HEK293 (cell line): ENCODE data around the gene GTF2I.

Source experiments
- CTCF ChIA-PET: fragments of 350-600 bp; formaldehyde crosslinking; extraction: SDS; loops from one replicate; lab custom pipeline; 2021; ENCODE audit warnings: antibody characterized with exemption; lab: Yijun Ruan, JAX
- POLR2A ChIA-PET: fragments of 300-600 bp; formaldehyde crosslinking; extraction: SDS; loops from one replicate; lab custom pipeline; 2020; ENCODE audit warnings: antibody characterized with exemption, inconsistent platforms; lab: Yijun Ruan, JAX
- H3K27ac ChIP-seq: fragments of 200-500 bp; sonication (Bioruptor generic); 2 replicates; pipeline ENCODE4 v1.5.1; 2014; ENCODE audit warnings: low read depth, low read length, control low read depth, inconsistent platforms; ENCODE audit errors: extremely low read depth
- H3K36me3 ChIP-seq, 2 experiments: fragments of 200-500 bp in 1 of 2; sonication (Bioruptor generic) in 1 of 2; 1 replicate in 1 of 2; 2 replicates in 1 of 2; pipeline ENCODE4 v1.5.1; 2014 to 2017; ENCODE audit warnings: inconsistent platforms in 2 of 2, low read length in 2 of 2; ENCODE audit not compliant: control insufficient read depth in 2 of 2, insufficient read depth in 1 of 2
- H3K4me1 ChIP-seq: fragments of 200-500 bp; sonication (Bioruptor generic); 2 replicates; pipeline ENCODE4 v1.5.1; 2014; ENCODE audit warnings: mild to moderate bottlenecking, low read length, inconsistent platforms; ENCODE audit not compliant: control insufficient read depth, insufficient read depth
- H3K4me3 ChIP-seq: 2 replicates; pipeline ENCODE4 v1.5.1; 2011; ENCODE audit warnings: low read depth, mild to moderate bottlenecking, control low read depth, low read length, moderate library complexity
- H3K9me3 ChIP-seq: fragments of 200-500 bp; sonication (Bioruptor generic); 2 replicates; pipeline ENCODE4 v1.5.1; 2014; ENCODE audit warnings: low read depth, low read length, inconsistent platforms; ENCODE audit not compliant: control insufficient read depth, insufficient read depth
- EGR2 ChIP-seq: fragments of 450-650 bp; formaldehyde crosslinking; IDR thresholded peaks from 2 replicates; pipeline ENCODE4 v1.5.1; 2016; ENCODE audit warnings: low read depth, missing biosample characterization, missing genetic modification characterization
- GFI1B ChIP-seq: fragments of 450-650 bp; formaldehyde crosslinking; IDR thresholded peaks from 2 replicates; pipeline ENCODE4 v1.5.1; 2016; ENCODE audit warnings: missing biosample characterization, missing genetic modification characterization
- KLF10 ChIP-seq: fragments of 450-650 bp; IDR thresholded peaks from 2 replicates; pipeline ENCODE4 v1.5.1; 2018; ENCODE audit warnings: missing biosample characterization, mild to moderate bottlenecking, missing genetic modification characterization
- OVOL3 ChIP-seq: fragments of 450-650 bp; formaldehyde crosslinking; IDR thresholded peaks from 2 replicates; pipeline ENCODE4 v1.5.1; 2016; ENCODE audit warnings: missing biosample characterization, missing genetic modification characterization
- PATZ1 ChIP-seq: fragments of 450-650 bp; formaldehyde crosslinking; IDR thresholded peaks from 2 replicates; pipeline ENCODE4 v1.5.1; 2016; ENCODE audit warnings: missing biosample characterization, missing genetic modification characterization
- PRDM1 ChIP-seq: fragments of 450-650 bp; formaldehyde crosslinking; IDR thresholded peaks from 2 replicates; pipeline ENCODE4; 2016; ENCODE audit warnings: missing biosample characterization, missing genetic modification characterization
- PRDM2 ChIP-seq: fragments of 450-650 bp; formaldehyde crosslinking; IDR thresholded peaks from 2 replicates; pipeline ENCODE4 v1.5.1; 2016; ENCODE audit warnings: missing biosample characterization, missing genetic modification characterization, borderline replicate concordance
- ZBTB6 ChIP-seq: fragments of 450-650 bp; formaldehyde crosslinking; IDR thresholded peaks from 2 replicates; pipeline ENCODE4 v1.5.1; 2017; ENCODE audit warnings: missing biosample characterization, missing genetic modification characterization
- ZNF140 ChIP-seq: fragments of 450-650 bp; formaldehyde crosslinking; IDR thresholded peaks from 2 replicates; pipeline ENCODE4 v1.5.1; 2016; ENCODE audit warnings: missing biosample characterization, missing genetic modification characterization
- ZNF155 ChIP-seq: fragments of 450-650 bp; formaldehyde crosslinking; IDR thresholded peaks from 2 replicates; pipeline ENCODE4 v1.5.1; 2016; ENCODE audit warnings: missing biosample characterization, missing genetic modification characterization
- ZNF335 ChIP-seq: fragments of 450-650 bp; formaldehyde crosslinking; conservative IDR thresholded peaks from 2 replicates; pipeline ENCODE4 v1.5.1; 2016; ENCODE audit warnings: missing biosample characterization, missing genetic modification characterization
- ZNF341 ChIP-seq: fragments of 450-650 bp; formaldehyde crosslinking; IDR thresholded peaks from 2 replicates; pipeline ENCODE4; 2016; ENCODE audit warnings: low read depth, missing biosample characterization, missing genetic modification characterization
- ZNF366 ChIP-seq: fragments of 450-650 bp; formaldehyde crosslinking; conservative IDR thresholded peaks from 2 replicates; pipeline ENCODE4 v1.5.1; 2016; ENCODE audit warnings: missing biosample characterization, missing genetic modification characterization
- ZNF473 ChIP-seq: fragments of 450-650 bp; formaldehyde crosslinking; IDR thresholded peaks from 2 replicates; pipeline ENCODE4 v1.5.1; 2017; ENCODE audit warnings: missing biosample characterization, missing genetic modification characterization
- ZNF514 ChIP-seq: fragments of 450-650 bp; formaldehyde crosslinking; IDR thresholded peaks from 2 replicates; pipeline ENCODE4 v1.5.1; 2016; ENCODE audit warnings: missing biosample characterization, missing genetic modification characterization
- ZNF600 ChIP-seq: fragments of 450-650 bp; formaldehyde crosslinking; IDR thresholded peaks from 2 replicates; pipeline ENCODE4 v1.5.1; 2016; ENCODE audit warnings: missing biosample characterization, missing genetic modification characterization
- ZNF610 ChIP-seq: fragments of 450-650 bp; formaldehyde crosslinking; IDR thresholded peaks from 2 replicates; pipeline ENCODE4 v1.5.1; 2016; ENCODE audit warnings: missing biosample characterization, missing genetic modification characterization, borderline replicate concordance
- ZNF658 ChIP-seq: fragments of 450-650 bp; formaldehyde crosslinking; IDR thresholded peaks from 2 replicates; pipeline ENCODE4; 2016; ENCODE audit warnings: missing biosample characterization, missing genetic modification characterization
- ZNF660 ChIP-seq: fragments of 450-650 bp; IDR thresholded peaks from 2 replicates; pipeline ENCODE4 v1.5.1; 2018; ENCODE audit warnings: missing biosample characterization, mild to moderate bottlenecking, missing genetic modification characterization
- ZNF701 ChIP-seq: fragments of 450-650 bp; formaldehyde crosslinking; IDR thresholded peaks from 2 replicates; pipeline ENCODE4 v1.5.1; 2016; ENCODE audit warnings: missing biosample characterization, missing genetic modification characterization
- ZNF830 ChIP-seq: fragments of 450-650 bp; IDR thresholded peaks from 2 replicates; pipeline ENCODE4 v1.5.0; 2018; ENCODE audit warnings: missing biosample characterization, missing genetic modification characterization, low read depth, mild to moderate bottlenecking, moderate library complexity
- TF ChIP-seq, protein P1 (sequence below): fragments of 450-650 bp; formaldehyde crosslinking; IDR thresholded peaks from 2 replicates; pipeline ENCODE4; 2016; ENCODE audit warnings: missing biosample characterization, missing genetic modification characterization
- TF ChIP-seq, protein P2 (sequence below): fragments of 450-650 bp; formaldehyde crosslinking; IDR thresholded peaks from 2 replicates; pipeline ENCODE4 v1.5.1; 2016; ENCODE audit warnings: missing biosample characterization, missing genetic modification characterization

Gene GTF2I

DNA sequence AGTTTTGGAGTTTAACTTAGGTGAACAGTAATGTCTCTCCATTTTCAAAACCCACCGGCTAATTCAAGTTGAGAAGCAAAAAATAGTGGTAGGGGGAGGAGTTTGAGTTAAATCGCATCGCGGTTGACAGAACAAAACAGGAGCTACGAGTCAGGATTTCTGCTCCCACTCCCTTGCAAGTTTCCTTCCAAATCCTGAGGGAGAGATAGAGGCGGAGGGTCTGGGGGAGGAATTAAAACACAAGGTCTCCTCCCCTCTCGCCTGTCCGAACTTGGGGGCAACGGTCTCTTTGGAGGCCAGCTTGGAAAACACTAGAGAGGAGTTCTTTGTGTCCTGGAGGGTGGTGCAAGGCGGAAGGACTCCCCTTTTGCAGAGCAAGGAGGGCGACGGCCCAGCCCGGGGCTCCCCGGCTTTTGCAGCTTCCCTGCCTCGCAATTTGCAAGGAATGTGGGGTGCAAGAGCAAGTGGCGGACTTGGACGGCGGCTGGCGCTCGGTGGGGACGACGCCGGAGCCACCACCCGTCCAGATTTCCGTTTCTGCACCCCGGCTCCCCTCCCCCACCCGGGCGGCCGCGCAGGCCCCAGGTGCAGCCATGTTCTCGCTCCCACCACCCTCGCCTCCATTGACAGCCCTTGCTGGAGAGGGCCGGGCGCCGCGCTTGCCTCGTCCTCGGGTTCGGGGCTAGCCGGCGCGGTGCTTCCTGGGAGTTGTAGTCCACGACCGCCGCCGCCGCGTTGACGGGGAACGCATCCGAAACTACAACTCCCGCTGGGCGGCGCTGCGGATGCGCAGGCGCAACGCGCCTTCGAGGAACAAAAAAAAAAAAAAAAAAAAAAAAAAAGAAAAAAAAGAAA lies 454 bp upstream of the GTF2I start (continued):
- TF ChIP-seq, protein P1, sequence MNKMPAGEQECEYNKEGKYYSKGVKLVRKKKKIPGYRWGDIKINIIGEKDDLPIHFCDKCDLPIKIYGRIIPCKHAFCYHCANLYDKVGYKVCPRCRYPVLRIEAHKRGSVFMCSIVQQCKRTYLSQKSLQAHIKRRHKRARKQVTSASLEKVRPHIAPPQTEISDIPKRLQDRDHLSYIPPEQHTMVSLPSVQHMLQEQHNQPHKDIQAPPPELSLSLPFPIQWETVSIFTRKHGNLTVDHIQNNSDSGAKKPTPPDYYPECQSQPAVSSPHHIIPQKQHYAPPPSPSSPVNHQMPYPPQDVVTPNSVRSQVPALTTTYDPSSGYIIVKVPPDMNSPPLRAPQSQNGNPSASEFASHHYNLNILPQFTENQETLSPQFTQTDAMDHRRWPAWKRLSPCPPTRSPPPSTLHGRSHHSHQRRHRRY (tag by site-specific recombination) = no peak; the same call in 1 of the 2 replicates
- TF ChIP-seq ZNF155 (no peak), ZNF610 (0 out of 2 replicates have a peak, but pooled peaks have one; percentile 47), ZNF473 (tag by site-specific recombination) (no peak), OVOL3 (no peak)
- TF ChIP-seq, protein P2, sequence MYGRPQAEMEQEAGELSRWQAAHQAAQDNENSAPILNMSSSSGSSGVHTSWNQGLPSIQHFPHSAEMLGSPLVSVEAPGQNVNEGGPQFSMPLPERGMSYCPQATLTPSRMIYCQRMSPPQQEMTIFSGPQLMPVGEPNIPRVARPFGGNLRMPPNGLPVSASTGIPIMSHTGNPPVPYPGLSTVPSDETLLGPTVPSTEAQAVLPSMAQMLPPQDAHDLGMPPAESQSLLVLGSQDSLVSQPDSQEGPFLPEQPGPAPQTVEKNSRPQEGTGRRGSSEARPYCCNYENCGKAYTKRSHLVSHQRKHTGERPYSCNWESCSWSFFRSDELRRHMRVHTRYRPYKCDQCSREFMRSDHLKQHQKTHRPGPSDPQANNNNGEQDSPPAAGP = peak; percentile 56; the same call in 1 of the 2 replicates

GRCh38 chr7:74658178-74659004 lies 873 bp downstream of the GTF2I start:
- TF ChIP-seq PATZ1 (tag by site-specific recombination) (peak; percentile 39; the same call in 1 of the 2 replicates), ZNF335 (tag by site-specific recombination) (peak; percentile 78), OVOL3 (no peak), ZNF701 (tag by site-specific recombination) (no peak), ZNF658 (tag by site-specific recombination) (no peak), ZBTB6 (tag by site-specific recombination) (no peak), ZNF366 (0 out of 2 replicates have a peak, but pooled peaks have one; percentile 26), GFI1B (tag by site-specific recombination) (no peak), ZNF514 (no peak), ZNF600 (tag by site-specific recombination) (peak; percentile 12; the same call in 1 of the 2 replicates), KLF10 (tag by site-specific recombination) (peak; percentile 61), EGR2 (no peak), PRDM2 (no peak), ZNF660 (tag by site-specific recombination) (no peak), ZNF830 (tag by site-specific recombination) (no peak), ZNF473 (tag by site-specific recombination) (no peak), ZNF140 (tag by site-specific recombination) (no peak), PRDM1 (tag by site-specific recombination) (peak; percentile 86), ZNF341 (tag by site-specific recombination) (0 out of 2 replicates have a peak, but pooled peaks have one; percentile 24)
- peak overlapping the region; percentile 88 for H3K4me3 ChIP-seq
- H3K9me3 ChIP-seq = no peaks in the 10 kb centered on the region
- H3K4me1 ChIP-seq = peaks cover 13% of the 10 kb centered on the region
- H3K36me3 ChIP-seq = no peaks in the 10 kb centered on the region; a peak in 1 of 3 replicates
- ChIA-PET CTCF (interaction anchor here (0.5 to 0.6 kb wide), 2 partner anchors 391 to 455 kb away, joined by 3 to 4 read pairs; no protein-coding TSS in a partner anchor), POLR2A (interaction anchor here (0.6 to 1.0 kb wide), 5 partner anchors 42 to 208 kb away, joined by 3 to 13 read pairs (median 6); no protein-coding TSS in a partner anchor)
- H3K27ac ChIP-seq = peak overlapping the region; percentile 99
